GM12892 (cell line): ENCODE measurements around the gene DTNBP1.

Experiments used
- POLR2A ChIP-seq: IDR thresholded peaks from 2 replicates; pipeline ENCODE4 v1.6.1; 2011; ENCODE audit warnings: low read depth, low read length, control low read depth
- POLR2AphosphoS5 ChIP-seq: IDR thresholded peaks from 2 replicates; pipeline ENCODE4 v1.6.1; 2011; ENCODE audit warnings: low read depth, low read length, control low read depth

- TF ChIP-seq POLR2A (no peak), POLR2AphosphoS5 (no peak)
Observed at GRCh38 chr6:15570171-15570570, 92.7 kb downstream of the DTNBP1 start.
